Esophagus muscularis mucosa (tissue), 4 donors: Measurements from ENCODE around the gene SF3B1. TPM values are rescaled to one million over a fixed set of nuclear protein-coding genes. Genes with fewer than 3 reads are reported as not detected.

Source experiments
- DNase-seq: peaks from one replicate; pipeline ENCODE4 v3.0.0-alpha.2; 2017; ENCODE audit errors: extremely low spot score
- H3K27ac ChIP-seq, 4 donors: fragments of 200-600 bp; sonication (generic); replicated peaks in 1 of 4; 1 replicate in 3 of 4; 2 replicates in 1 of 4; pipeline ENCODE4 v1.5.1; 2016 to 2019; ENCODE audit warnings: mild to moderate bottlenecking in 1 of 4
- H3K27me3 ChIP-seq, 4 donors: fragments of 200-600 bp; sonication (generic); one replicate each; pipeline versions ENCODE4 v1.5.1 to v1.6.0; 2016 to 2019
- H3K36me3 ChIP-seq, 4 donors: fragments of 200-600 bp; sonication (generic); one replicate each; pipeline ENCODE4 v1.5.1; 2016 to 2019
- H3K4me1 ChIP-seq, 4 donors: fragments of 200-600 bp; sonication (generic); one replicate each; pipeline ENCODE4 v1.5.1; 2016 to 2019
- H3K4me3 ChIP-seq, 4 donors: fragments of 200-600 bp; sonication (generic); 1 replicate in 2 of 4; 2 replicates in 2 of 4; pipeline ENCODE4 v1.5.1; 2016 to 2019; ENCODE audit warnings: mild to moderate bottlenecking in 4 of 4, moderate library complexity in 1 of 4
- H3K9me3 ChIP-seq, 4 donors: fragments of 200-600 bp; sonication (generic); 1 replicate in 3 of 4; 2 replicates in 1 of 4; pipeline ENCODE4 v1.5.1; 2016 to 2019
- EP300 ChIP-seq: sonication (generic); formaldehyde crosslinking; IDR thresholded peaks from one replicate; pipeline ENCODE4 v1.6.1; 2017; ENCODE audit warnings: antibody characterized with exemption
- POLR2A ChIP-seq: fragments of 450-650 bp; IDR thresholded peaks from one replicate; pipeline ENCODE4 v1.6.1; 2017; ENCODE audit warnings: antibody characterized with exemption, moderate library complexity, mild to moderate bottlenecking, low read depth
- POLR2AphosphoS5 ChIP-seq, 2 donors: sonication (generic); formaldehyde crosslinking; IDR thresholded peaks; one replicate each; pipeline ENCODE4 v1.6.1; 2017; ENCODE audit warnings: antibody characterized with exemption in 2 of 2
- WGBS: methylation state at CpG from one replicate; pipeline ENCODE4 v1.1.5; 2018; 5-methylcytosine and 5-hydroxymethylcytosine counted together
- intact Hi-C: fragments of 100-400 bp; cut with DNase I; formaldehyde crosslinking; loops from one replicate; pipeline ENCODE4 v1.15.1; 2023
- total RNA-seq, 4 donors: library from RNA; depleted of rRNA; stranded (reverse); fragments of >200 nt; gene quantifications; one replicate each; pipeline versions ENCODE4 v1.1.0 to v1.2.1, GENCODE V29; 2016
- TF ChIP-seq, protein P1 (sequence below), 3 experiments: fragments of 200-600 bp in 2 of 3; fragments of 450-650 bp in 1 of 3; sonication (generic) in 2 of 3; IDR thresholded peaks; one replicate each; pipeline ENCODE4 v1.5.1; 2017 to 2019; ENCODE audit warnings: antibody characterized with exemption in 3 of 3, mild to moderate bottlenecking in 2 of 3, moderate library complexity in 1 of 3

Gene SF3B1
- total RNA-seq, 4 donors from 2014 or later: 91.5 to 223 (median 130) TPM

DNA sequence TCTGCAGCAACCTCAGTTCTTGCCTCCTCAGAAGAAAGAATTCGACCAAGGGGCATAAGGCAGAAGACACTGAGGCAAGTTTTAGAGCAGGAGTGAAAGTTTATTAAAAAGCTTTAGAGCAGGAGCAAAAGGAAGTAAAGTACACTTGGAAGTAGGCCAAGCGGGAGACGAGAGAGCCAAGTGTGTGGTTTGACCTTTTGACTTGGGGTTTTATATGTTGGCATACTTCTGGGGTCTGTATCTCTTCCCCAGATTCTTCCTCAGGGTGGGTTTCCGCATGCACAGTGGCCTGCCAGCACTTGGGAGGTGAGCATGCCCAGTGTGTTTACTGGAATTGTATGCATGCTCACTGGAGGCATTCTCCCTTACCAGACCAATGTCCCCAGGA, 64.9 kb downstream of the SF3B1 start:
- intact Hi-C loops: no loop called here
- WGBS: 47% methylated on average over 4 of the region's 4 CpGs
- Histone ChIP-seq H3K27me3 (no peaks in the 10 kb centered on the region), H3K36me3 (no peaks in the 10 kb centered on the region), H3K27ac (no peak overlapping the region), H3K4me3 (no peak overlapping the region), H3K4me1 (no peaks in the 10 kb centered on the region), H3K9me3 (no peaks in the 10 kb centered on the region)
- DNase-seq: no peak
- TF ChIP-seq POLR2AphosphoS5 (IDR thresholded peaks at IDR 0.05) (no peak), POLR2A (no peak), EP300 (no peak)
- TF ChIP-seq, protein P1, sequence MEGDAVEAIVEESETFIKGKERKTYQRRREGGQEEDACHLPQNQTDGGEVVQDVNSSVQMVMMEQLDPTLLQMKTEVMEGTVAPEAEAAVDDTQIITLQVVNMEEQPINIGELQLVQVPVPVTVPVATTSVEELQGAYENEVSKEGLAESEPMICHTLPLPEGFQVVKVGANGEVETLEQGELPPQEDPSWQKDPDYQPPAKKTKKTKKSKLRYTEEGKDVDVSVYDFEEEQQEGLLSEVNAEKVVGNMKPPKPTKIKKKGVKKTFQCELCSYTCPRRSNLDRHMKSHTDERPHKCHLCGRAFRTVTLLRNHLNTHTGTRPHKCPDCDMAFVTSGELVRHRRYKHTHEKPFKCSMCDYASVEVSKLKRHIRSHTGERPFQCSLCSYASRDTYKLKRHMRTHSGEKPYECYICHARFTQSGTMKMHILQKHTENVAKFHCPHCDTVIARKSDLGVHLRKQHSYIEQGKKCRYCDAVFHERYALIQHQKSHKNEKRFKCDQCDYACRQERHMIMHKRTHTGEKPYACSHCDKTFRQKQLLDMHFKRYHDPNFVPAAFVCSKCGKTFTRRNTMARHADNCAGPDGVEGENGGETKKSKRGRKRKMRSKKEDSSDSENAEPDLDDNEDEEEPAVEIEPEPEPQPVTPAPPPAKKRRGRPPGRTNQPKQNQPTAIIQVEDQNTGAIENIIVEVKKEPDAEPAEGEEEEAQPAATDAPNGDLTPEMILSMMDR (IDR thresholded peaks at IDR 0.05): no peak

DNA sequence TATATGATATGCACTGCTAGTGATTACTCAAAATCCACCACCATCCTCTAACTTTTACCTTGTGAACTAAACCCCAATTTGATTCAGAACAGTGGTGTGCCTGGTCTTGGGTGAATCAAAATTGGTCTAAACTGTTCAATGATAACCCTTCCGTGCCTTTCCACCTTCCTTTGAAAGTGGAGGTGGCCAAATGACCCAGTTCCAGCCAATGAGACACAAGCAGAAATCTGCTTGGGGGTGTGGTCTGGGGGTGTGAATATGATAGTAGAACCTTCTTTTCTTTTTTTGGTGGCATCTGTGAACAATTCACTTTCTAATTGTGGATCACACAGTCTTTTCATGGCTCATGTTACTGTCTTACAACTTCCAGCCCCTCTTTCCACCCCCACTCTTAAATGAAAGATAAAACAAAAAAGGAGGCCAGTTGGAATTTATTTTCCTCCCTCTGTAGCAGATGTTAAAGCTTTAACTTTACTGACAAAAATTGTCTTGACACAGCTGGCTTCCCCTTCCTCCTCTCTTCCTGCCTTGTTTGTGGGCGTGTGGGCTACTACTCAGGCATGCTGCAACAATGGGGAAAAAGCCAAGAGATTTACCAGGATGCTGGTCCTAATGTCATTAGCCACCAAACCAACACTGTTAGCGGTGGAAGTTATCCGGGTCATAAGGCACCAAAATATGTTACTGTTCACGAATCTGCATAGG, 65.4 kb downstream of the SF3B1 start:
- TF ChIP-seq EP300 (no peak), POLR2AphosphoS5 (IDR thresholded peaks at IDR 0.05) (no peak)
- TF ChIP-seq, protein P1 (IDR thresholded peaks at IDR 0.05): no peak
- H3K36me3 ChIP-seq: no peaks in the 10 kb centered on the region
- intact Hi-C loops: no loop called here
- 51% methylated on average over 5 of the region's 5 CpGs for WGBS
- no peak for DNase-seq
- H3K27me3 ChIP-seq: no peaks in the 10 kb centered on the region
- no peak overlapping the region for H3K27ac ChIP-seq
- no peaks in the 10 kb centered on the region for H3K9me3 ChIP-seq
- H3K4me1 ChIP-seq: no peaks in the 10 kb centered on the region
- H3K4me3 ChIP-seq: no peak overlapping the region

DNA sequence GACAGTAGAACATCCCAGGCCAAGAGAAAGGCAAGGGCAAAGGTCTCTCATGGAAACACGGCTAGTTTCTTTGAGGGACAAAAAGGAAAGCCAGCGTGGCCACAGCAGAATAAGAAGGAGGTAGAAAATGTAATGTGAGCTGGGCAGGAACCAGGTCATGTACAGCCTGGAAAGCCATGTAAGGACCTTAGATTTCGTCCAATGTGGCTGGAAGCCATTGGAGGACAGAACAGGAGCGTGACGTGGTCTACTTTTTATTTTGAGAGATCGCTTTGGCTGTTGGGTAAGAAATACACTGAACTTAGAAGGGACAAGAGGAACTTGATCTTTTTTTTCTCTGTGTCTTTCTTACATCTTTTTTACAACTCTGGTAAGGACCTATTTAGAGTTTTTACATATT, 66.4 kb downstream of the SF3B1 start:
- intact Hi-C loops: no loop called here
- TF ChIP-seq, protein P1 (IDR thresholded peaks at IDR 0.05): no peak
- TF ChIP-seq POLR2AphosphoS5 (IDR thresholded peaks at IDR 0.05) (no peak), POLR2A (no peak), EP300 (no peak)
- Histone ChIP-seq H3K4me1 (no peaks in the 10 kb centered on the region), H3K4me3 (no peak overlapping the region), H3K27me3 (no peaks in the 10 kb centered on the region), H3K27ac (no peak overlapping the region), H3K9me3 (no peaks in the 10 kb centered on the region), H3K36me3 (no peaks in the 10 kb centered on the region)
- DNase-seq: no peak
- WGBS: 93% methylated on average over 6 of the region's 6 CpGs

DNA sequence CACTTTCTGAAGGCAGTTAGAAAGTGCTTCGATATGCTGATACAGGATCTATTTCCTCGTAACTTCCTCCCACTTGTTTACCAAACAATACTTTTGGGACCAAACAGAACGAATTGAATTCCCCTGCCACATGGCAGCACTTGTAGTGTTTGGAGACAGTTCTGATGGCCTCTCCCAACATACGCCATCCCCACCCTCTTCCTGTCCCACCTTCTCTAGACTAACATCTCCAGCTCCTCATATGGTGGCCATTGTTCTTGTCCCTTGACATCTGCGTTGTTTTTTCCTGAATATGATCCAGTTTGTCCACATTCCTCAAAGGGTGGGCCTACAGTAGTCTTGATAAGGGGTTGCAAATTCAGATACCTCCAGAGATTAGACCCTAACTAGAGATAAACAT, 70.8 kb downstream of the SF3B1 start:
- H3K9me3 ChIP-seq: no peaks in the 10 kb centered on the region
- intact Hi-C loops: no loop called here
- H3K4me1 ChIP-seq: no peaks in the 10 kb centered on the region
- no peaks in the 10 kb centered on the region for H3K27me3 ChIP-seq
- WGBS: 81% methylated on average over 5 of the region's 5 CpGs
- H3K36me3 ChIP-seq: no peaks in the 10 kb centered on the region
- H3K4me3 ChIP-seq: no peak overlapping the region
- no peak for DNase-seq
- no peak overlapping the region for H3K27ac ChIP-seq
- TF ChIP-seq POLR2AphosphoS5 (IDR thresholded peaks at IDR 0.05) (no peak), POLR2A (no peak), EP300 (no peak)
- TF ChIP-seq, protein P1 (IDR thresholded peaks at IDR 0.05): no peak

DNA sequence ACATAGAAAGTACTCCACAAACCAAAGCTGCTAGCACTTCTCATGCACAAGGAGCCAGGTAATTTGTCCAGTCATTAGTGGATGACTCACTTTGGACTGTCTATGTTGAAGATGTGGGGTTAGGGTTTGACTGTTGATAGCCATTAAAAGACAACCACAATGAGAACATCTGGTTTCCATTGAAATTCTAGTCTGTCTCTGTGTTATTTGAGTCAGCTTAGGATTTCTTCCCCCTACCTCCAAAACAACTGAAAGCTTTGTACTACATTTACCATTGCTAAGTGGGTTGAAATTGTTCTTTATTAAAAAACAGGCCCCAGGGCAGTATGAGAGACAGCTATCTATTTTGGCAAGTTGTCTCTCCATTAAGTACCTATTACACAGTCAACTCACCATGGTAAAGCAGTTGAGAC, 74.1 kb downstream of the SF3B1 start:
- H3K36me3 ChIP-seq: no peaks in the 10 kb centered on the region
- H3K4me1 ChIP-seq: no peaks in the 10 kb centered on the region
- no peak overlapping the region for H3K4me3 ChIP-seq
- intact Hi-C loops: no loop called here
- TF ChIP-seq POLR2A (no peak), EP300 (no peak), POLR2AphosphoS5 (IDR thresholded peaks at IDR 0.05) (no peak)
- TF ChIP-seq, protein P1 (IDR thresholded peaks at IDR 0.05): no peak
- no peaks in the 10 kb centered on the region for H3K27me3 ChIP-seq
- H3K27ac ChIP-seq: no peak overlapping the region
- no peaks in the 10 kb centered on the region for H3K9me3 ChIP-seq
- no peak for DNase-seq
